ENCODE measurements around the gene HSPB3.
"Not testable (repeated sequence)": the region's sequence is repeated elsewhere in the genome, so short reads cannot be mapped to it uniquely, and the experiment has no call there.

HSPB3 gene

GRCh38 chr5:54457094-54457862 lies 1.8 kb downstream of the HSPB3 start:
- no peak for DNase-seq

- no peak for DNase-seq
Measured at GRCh38 chr5:54458221-54458620, 2.7 kb downstream of the HSPB3 start.

- DNase-seq = no peak
Measured at GRCh38 chr5:54460181-54460919, 4.9 kb downstream of the HSPB3 start.

- no peak for DNase-seq
Measured at GRCh38 chr5:54462281-54462680, 6.8 kb downstream of the HSPB3 start.

GRCh38 chr5:54463713-54464112 lies 8.2 kb downstream of the HSPB3 start:
- no peak for DNase-seq

GRCh38 chr5:54469622-54470021 lies 14.1 kb downstream of the HSPB3 start:
- DNase-seq = no peak

- DNase-seq = no peak
Measured at GRCh38 chr5:54470128-54470527, 14.6 kb downstream of the HSPB3 start.

GRCh38 chr5:54470677-54471076 lies 15.2 kb downstream of the HSPB3 start:
- no peak for DNase-seq

- DNase-seq = no peak
Measured at GRCh38 chr5:54471398-54471797, 15.9 kb downstream of the HSPB3 start.

GRCh38 chr5:54476682-54477081 lies 21.2 kb downstream of the HSPB3 start:
- DNase-seq = no peak

- DNase-seq = no peak
Measured at GRCh38 chr5:54477941-54478478, 22.5 kb downstream of the HSPB3 start.

GRCh38 chr5:54480296-54480695 lies 24.8 kb downstream of the HSPB3 start:
- DNase-seq = no peak

- no peak for DNase-seq
Measured at GRCh38 chr5:54484219-54484894, 28.9 kb downstream of the HSPB3 start.

- not testable (repeated sequence) for DNase-seq
Measured at GRCh38 chr5:54485659-54486058, 30.2 kb downstream of the HSPB3 start.

GRCh38 chr5:54489648-54489979 lies 34.1 kb downstream of the HSPB3 start:
- DNase-seq = not testable (repeated sequence)

- no peak for DNase-seq
Measured at GRCh38 chr5:54491326-54491725, 35.8 kb downstream of the HSPB3 start.

- DNase-seq = no peak
Measured at GRCh38 chr5:54492178-54492577, 36.7 kb downstream of the HSPB3 start.

- no peak for DNase-seq
Measured at GRCh38 chr5:54495027-54495426, 39.5 kb downstream of the HSPB3 start.
